Activated T-cell treated with anti-CD3 and anti-CD28 coated beads, Interleukin-2, amount 50 U/mL, for 1 hour (primary cell): ENCODE measurements around the gene KLHL11.
"Not testable (repeated sequence)": the region's sequence is repeated elsewhere in the genome, so short reads cannot be mapped to it uniquely, and the experiment has no call there.

Experiments
- DNase-seq: peaks from one replicate; pipeline ENCODE4 v3.0.0-alpha.2; 2020

KLHL11 gene

DNA sequence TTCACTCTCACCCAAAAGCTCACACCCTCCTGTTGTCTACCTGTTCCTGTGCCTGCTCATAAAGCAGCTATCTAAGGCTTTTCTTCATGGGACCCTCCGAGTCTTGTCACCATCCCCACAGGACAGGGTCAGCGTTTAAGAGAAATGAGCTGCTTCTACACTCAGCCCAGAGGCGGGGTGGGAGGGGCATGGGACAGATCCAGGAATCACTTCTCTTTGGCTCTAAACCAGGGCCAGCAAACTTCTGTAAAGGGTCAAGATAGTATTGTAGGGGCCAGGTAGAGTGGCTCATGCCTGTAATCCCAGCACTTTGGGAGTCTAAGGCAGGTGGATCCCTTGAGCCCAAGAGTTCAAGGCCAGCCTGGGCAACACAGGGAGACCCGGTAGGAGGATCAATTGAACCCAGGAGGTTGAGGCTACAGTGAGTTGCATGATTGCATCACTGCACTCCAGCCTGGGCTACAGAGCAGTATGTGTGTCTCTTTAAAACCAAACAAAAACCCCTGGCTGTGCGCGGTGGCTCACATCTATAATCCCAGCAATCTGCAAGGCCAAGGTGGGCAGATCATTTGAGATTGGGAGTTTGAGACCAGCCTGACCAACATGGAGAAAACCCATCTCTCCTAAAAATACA is 23.2 kb upstream of the KLHL11 start:
- DNase-seq = no peak

GRCh38 chr17:41885733-41886132 is 20.5 kb upstream of the KLHL11 start:
- DNase-seq = no peak

- no peak for DNase-seq
Observed at GRCh38 chr17:41882756-41883155, 17.5 kb upstream of the KLHL11 start.

- no peak for DNase-seq
Observed at GRCh38 chr17:41880130-41880529, 14.9 kb upstream of the KLHL11 start.

GRCh38 chr17:41874293-41874670 is 9.1 kb upstream of the KLHL11 start:
- DNase-seq = not testable (repeated sequence)

- no peak for DNase-seq
Observed at GRCh38 chr17:41873559-41874292, 8.5 kb upstream of the KLHL11 start.

- DNase-seq = no peak
Observed at GRCh38 chr17:41871789-41872188, 6.6 kb upstream of the KLHL11 start.

DNA sequence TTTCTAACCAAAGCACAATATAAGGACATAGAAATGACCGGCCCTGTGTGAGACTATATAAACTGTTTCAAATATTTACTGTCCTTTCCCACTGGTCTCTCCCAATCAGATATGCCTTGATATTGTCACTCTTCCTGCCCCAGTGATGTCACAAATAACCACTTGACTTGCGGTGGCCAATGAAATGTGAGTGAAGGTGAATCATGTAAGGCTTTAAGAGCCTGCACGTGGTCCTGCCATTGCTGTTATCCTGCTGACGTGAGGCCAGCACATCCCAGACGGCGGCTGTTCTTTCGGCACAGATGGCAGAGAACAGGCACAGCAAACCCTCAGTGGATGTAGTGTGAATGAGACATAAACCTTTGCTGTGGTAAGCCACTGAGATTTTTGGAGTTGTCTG is 5.4 kb upstream of the KLHL11 start:
- no peak for DNase-seq

- DNase-seq = no peak
Observed at GRCh38 chr17:41870097-41870496, 4.9 kb upstream of the KLHL11 start.

- no peak for DNase-seq
Observed at GRCh38 chr17:41869426-41869825, 4.2 kb upstream of the KLHL11 start.

GRCh38 chr17:41868568-41868967 is 3.3 kb upstream of the KLHL11 start:
- no peak for DNase-seq

GRCh38 chr17:41865596-41865893 is 322 bp upstream of the KLHL11 start:
- DNase-seq = no peak

DNA sequence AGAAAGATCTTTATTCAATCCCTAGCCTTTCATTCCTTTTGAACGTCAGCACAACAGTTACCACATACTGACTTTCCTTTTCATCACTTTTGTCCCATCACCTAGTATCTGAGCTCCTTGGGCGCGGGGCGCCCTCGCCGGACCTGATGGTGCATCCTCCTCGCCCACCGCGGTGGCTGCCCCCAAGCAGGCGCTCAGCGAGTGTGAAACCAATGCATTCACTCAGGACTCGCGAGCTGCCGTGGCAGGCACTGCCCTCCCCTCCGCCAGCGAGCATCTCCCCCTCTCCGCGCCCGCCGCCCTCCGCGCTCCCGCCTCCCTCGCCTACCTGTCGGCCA is 756 bp downstream of the KLHL11 start:
- DNase-seq = no peak

GRCh38 chr17:41863074-41863848 is 2.0 kb downstream of the KLHL11 start:
- peak; percentile 20 for DNase-seq

- no peak for DNase-seq
Observed at GRCh38 chr17:41860254-41860931, 4.8 kb downstream of the KLHL11 start.

- not testable (repeated sequence) for DNase-seq
Observed at GRCh38 chr17:41851382-41851781, 13.8 kb downstream of the KLHL11 start.

DNA sequence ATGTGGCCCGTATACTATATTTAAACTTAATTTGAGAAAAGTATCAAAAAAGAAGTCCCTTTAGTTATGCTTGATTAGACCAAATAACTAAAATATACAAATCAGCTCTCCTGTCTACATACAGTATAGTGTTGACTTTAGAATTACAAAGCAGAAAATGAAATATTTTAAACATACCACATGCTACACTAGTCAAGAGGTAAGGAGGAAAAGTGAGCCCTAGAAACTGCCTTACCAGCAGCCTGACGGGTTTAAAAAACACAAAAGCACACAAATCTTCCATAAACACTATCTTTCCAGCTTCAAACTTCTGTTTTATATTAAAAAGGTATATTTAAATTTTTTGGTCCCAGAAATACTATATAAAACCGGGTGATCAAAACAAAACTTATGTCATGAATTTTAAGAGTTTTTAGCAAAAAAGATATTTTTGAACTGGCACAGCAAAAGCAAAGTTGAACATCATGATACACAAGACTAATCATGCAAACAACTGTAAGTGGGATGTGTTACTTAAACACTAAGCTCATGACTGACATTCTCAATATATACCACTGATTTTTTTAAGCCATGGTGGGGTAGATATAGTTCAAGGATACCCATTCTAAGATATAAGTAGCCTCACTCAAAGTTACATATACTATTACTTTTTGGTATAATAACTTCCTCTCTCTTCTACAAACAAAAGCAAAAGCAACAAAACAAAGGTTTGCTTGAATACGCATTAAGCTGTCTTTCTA is 15.8 kb downstream of the KLHL11 start:
- DNase-seq = no peak

DNA sequence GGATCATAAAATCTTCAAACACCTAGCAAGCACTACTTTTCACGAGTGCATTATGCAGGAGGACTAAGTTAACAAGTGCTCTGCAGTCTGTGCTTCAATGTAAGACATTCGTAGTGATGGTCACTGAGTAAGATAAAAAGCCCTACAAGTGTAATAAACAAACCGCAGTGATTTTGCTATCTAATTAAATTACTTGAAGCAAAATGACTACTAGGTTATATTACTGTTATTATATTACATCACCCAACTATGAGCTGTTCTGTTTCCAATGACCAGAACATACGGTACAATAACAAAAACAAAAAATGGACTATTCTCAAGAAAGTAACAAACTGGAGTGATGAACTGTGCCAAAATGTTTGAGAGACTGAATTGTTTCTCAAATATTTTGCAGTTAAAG is 16.4 kb downstream of the KLHL11 start:
- DNase-seq = no peak

DNA sequence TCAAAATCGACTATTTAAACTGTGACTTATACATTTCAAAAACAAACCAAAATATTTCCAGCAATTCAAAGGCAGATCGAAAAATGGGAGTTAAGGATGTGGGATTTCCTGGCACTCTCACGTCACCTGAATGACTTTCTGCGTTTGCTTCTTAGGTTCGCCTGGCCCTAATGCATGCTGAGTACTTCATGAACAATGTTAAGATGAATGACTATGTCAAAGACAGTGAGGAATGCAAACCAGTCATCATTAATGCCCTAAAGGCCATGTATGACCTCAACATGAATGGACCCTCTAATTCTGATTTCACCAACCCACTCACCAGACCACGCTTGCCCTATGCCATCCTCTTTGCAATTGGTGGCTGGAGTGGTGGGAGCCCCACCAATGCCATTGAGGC is 20.3 kb downstream of the KLHL11 start:
- no peak for DNase-seq

GRCh38 chr17:41840781-41841180 is 24.4 kb downstream of the KLHL11 start:
- DNase-seq = not testable (repeated sequence)

- DNase-seq = not testable (repeated sequence)
Observed at GRCh38 chr17:41839448-41839847, 25.8 kb downstream of the KLHL11 start.

- DNase-seq = no peak
Observed at GRCh38 chr17:41837761-41838538, 27.3 kb downstream of the KLHL11 start, which contains the start of gene KLHL10. TSS of gene KLHL10 (plus strand) at chr17:41837825. CDS start at chr17:41837933, 108 bp downstream.
